Ishikawa (cell line): ENCODE results near the gene CCDC97.

Source experiments
- CREB1 ChIP-seq: IDR thresholded peaks from 2 replicates; pipeline ENCODE4 v1.6.1; 2012; ENCODE audit warnings: low read depth
- EP300 ChIP-seq: IDR thresholded peaks from 2 replicates; pipeline ENCODE4 v1.6.1; 2012; ENCODE audit warnings: borderline replicate concordance
- FOXM1 ChIP-seq: IDR thresholded peaks from 2 replicates; pipeline ENCODE4 v1.6.1; 2012; ENCODE audit warnings: low read depth, borderline replicate concordance
- MAX ChIP-seq: IDR thresholded peaks from 2 replicates; pipeline ENCODE4 v1.6.1; 2012
- RAD21 ChIP-seq: IDR thresholded peaks from 2 replicates; pipeline ENCODE4 v1.6.1; 2012; ENCODE audit warnings: low read depth
- TAF1 ChIP-seq: IDR thresholded peaks from 2 replicates; pipeline ENCODE4 v1.6.1; 2012; ENCODE audit warnings: low read depth, mild to moderate bottlenecking
- TEAD4 ChIP-seq: IDR thresholded peaks from 2 replicates; pipeline ENCODE4 v1.6.1; 2012
- USF1 ChIP-seq: IDR thresholded peaks from 2 replicates; pipeline ENCODE4 v1.6.1; 2012
- ZBTB7A ChIP-seq: IDR thresholded peaks from 2 replicates; pipeline ENCODE4 v1.6.1; 2012; ENCODE audit warnings: low read depth

GRCh38 chr19:41295499-41295898 lies 14.5 kb upstream of the CCDC97 start:
- no peak for TF ChIP-seq CREB1
- no peak for TF ChIP-seq USF1
- TF ChIP-seq ZBTB7A, result no peak
- TF ChIP-seq MAX, result no peak
- TF ChIP-seq EP300, result no peak
- no peak for TF ChIP-seq RAD21
- TF ChIP-seq TAF1, result no peak
- no peak for TF ChIP-seq FOXM1
- no peak for TF ChIP-seq TEAD4
